HG03066 (cell line): ENCODE data around the gene ZCWPW1.

Experiments used
- ATAC-seq: cut with Tn5 transposase; IDR thresholded peaks from one replicate; pipeline ENCODE4 v1.9.1; 2021; ENCODE audit warnings: low read depth; ENCODE audit not compliant: unreplicated experiment

The ZCWPW1 gene, protein sequence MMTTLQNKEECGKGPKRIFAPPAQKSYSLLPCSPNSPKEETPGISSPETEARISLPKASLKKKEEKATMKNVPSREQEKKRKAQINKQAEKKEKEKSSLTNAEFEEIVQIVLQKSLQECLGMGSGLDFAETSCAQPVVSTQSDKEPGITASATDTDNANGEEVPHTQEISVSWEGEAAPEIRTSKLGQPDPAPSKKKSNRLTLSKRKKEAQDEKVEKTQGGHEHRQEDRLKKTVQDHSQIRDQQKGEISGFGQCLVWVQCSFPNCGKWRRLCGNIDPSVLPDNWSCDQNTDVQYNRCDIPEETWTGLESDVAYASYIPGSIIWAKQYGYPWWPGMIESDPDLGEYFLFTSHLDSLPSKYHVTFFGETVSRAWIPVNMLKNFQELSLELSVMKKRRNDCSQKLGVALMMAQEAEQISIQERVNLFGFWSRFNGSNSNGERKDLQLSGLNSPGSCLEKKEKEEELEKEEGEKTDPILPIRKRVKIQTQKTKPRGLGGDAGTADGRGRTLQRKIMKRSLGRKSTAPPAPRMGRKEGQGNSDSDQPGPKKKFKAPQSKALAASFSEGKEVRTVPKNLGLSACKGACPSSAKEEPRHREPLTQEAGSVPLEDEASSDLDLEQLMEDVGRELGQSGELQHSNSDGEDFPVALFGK

DNA sequence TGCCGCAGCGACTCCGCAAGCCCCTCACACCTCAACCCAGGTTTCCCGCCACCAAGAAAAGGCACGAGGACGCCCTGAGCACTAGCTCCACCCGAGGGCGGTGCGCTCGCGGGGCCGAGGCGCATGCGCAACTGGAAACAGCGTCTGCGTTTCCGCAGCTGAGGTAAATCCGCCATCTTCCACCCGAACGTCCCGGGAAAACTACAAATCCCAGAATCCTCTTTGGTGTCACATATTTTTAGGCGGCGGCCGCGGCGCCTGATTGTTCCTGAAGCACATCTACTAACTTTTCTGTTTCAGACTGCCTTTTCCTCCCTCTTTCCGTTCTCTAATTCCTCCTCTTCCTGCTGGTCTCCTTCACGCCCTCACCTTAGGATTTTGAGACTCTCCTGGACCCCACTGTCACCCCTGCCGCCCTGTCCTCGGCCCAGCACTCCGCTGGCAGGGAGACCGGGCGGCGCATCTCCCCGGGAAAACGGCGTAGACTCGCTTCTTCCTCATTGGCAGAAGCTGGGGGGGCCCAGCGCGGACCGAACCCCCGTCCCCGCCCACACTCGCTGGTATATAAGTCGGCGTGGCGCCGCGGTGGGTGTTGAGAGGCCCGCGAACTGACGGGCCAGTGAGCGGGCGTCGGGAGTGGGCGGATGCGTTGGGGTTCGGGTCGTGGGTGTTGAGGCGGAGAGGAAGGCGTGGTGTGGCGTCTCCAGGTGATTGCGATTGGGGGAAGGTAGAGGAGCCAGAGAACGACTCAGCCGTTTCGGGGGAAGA is at the start of gene ZCWPW1:
ZCWPW1 (minus strand) TSS at position 505 of the 768 bp plus-strand sequence. CDS start 8,054 bp downstream, outside the sequence.
- peak; percentile 43 for ATAC-seq

DNA sequence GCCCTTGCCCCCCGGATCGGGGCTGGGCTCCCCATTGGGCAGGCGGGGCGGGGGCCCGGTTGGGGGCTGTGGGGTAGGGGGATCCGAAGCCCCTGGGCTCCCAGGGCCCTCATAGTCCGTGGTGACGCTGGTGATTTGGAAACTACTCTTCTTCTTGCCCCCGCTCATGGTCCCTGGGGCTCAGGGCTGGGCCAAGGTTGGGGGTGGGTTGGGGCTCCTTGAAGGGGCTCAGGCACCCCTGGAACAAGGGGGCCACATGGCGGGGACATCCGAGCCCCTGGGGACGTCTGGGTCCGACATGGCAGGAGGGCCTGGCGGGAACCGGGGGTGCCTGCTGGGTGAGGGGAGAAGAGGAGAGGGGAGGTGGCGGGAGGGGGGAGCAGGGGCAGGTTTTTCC is 49.4 kb upstream of the ZCWPW1 start:
- ATAC-seq, result no peak

DNA sequence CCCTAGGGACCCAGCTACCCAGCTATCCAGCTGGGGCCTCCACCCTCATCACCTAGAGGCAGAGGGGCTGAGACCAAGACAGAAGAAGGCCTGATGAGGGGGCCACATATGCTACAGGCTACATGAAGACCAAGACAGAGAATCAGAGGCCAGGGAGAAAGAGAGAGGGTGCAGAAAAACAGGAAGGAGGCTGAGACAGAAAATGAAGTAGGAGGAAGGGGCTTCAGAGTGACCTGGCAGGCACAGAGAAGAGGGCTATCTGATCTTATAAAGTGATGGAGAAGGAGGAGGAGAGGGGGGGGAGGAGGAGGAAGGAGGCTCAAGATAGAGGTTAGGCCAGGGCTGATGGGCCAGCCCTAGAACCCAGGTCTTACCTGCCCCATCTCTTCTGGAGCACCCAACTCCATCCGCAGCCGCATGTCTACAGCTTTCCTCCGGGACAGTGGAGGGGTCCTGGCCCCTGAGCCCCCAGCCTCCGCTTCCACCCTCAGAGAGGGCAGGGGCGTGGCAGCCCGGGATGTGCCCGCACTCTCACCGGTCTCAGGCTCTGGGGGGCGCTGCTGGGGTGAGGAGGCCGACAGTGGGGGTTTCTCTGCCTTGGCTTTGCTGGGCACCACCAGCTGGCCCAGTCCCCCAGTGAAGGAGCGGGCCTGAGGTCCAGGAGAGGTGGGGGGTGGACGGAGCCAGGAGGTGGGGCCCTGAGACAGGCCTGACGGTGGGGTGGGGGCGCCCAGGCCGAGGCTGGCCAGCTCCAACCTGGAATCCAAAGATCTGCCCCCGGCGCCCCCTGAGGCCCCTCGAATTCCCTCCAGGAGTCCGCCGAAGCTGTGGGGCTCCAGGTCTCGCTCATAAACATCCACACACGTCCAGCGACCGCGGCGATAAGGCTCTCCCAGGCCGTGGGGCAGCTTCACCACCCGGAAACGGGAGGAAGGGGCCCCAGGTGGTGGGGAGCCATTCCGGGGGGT is 48.7 kb upstream of the ZCWPW1 start:
- ATAC-seq, result no peak

DNA sequence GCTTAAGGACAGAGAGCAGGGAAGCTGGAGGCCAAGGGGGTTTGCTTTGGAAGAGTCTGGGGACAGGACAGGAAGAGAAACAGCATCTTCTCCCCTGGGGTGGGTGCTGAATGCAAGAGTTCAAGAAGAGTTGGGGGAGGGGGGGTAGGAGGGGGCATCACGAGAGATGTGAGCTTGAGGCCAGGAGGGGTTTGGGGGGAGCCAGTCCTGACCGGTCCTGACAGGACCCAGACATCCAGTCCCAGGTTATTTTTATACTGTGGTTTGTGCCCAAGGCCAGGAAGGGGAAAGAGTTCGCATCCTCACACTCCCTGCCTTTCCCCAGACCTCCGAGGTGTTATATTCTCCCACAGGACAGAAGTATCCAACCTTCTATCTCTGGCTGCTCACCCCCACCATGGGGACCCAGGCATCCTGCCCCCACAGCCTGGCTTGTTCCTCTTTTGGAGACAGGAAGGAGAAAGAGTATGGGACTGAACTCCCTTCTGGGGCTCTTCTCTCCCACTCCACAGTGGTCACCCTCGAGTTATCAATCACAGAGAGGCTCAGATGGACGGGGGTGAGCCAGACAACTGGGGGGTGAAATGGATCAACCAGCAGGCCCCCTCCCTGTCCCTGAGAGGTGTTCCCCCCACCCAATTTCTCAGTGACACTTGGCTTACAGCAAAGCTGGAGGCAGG is 47.7 kb upstream of the ZCWPW1 start:
- ATAC-seq, result no peak

DNA sequence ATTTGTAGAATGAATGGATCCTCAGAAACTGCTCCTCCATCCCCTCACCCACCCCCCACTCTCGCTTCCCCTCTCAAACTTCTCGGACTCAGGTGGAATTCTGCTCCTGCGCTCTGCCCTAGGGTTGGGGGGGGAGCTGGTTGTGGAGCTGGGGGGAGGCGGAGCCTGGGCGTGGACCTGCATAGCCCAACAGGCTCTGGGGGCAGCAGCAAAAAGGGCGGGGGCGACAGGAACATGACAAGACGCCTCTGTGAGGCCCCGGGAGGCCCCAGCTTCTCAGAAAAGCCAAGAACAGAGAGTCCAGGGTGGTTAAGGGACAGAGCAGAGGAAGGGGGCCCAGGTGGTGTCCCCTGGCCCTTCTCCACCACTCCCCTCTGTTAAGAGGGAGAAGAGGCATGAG is 47.0 kb upstream of the ZCWPW1 start:
- ATAC-seq, result no peak

DNA sequence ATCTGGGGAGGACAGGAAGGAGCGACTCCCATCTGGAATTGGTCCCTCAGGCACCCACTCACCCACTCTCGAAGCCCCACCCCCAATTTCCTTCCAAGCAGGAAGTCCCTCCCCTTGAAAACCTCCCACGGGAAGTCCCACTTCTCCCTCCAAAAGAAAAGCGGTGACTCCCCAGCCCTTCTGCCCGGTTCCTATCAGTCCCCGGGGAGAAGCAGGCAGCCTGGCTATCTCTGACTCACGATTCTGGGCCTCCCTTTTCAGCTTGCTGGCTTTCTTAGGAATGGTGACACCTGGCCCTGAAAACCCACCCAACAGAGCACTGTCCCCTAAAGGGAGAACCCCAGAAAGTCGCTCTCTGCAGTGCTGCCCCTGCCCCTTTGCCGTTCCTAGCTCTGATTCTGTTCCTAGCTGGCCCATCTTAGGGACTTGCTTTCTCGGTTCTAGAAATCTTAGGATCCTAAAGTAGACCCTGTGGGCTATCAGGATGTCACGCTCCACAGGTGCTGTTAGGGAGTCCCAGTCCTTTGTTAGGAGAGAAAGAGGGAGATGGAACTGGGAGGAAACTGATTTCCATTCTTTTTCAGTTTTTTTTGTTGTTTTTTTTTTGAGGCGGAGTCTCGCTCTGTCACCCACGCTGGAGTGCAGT is 44.5 kb upstream of the ZCWPW1 start:
- ATAC-seq, result no peak

DNA sequence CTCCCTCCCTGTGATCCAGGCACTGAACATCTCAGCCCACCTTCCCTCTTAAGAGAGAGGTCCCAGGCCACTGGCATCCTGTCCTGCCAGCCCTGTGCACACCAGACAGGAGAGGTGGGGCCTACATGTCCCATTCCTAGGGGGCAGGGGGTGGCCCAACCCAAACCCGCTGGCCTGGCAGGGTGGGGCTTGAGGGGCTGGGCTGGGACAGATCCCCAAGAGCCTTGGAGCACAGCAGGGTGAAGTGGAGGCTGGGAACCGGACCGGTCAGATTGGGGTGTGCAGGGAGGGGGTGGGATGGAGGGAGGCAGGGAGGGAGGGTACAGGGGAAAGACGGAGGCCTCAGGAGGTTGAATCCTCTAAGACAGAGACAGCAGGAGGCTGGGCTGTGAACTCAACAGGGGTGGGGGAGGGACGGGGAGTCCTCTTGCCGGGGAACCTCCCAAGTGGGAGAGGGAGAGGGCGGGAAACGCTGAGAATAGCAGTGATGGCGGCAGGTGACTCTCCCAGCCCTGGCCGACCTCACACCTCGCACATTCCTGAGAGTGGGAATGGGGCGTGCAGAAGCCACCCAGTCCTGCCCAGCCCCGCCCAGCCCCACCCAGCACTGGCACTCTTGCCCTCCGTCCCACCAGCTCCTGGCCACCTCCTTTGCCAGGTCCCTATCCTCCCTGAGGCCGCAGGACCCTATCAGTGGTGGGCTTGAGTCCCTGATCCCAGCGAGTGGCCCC is 43.8 kb upstream of the ZCWPW1 start:
- ATAC-seq, result no peak

DNA sequence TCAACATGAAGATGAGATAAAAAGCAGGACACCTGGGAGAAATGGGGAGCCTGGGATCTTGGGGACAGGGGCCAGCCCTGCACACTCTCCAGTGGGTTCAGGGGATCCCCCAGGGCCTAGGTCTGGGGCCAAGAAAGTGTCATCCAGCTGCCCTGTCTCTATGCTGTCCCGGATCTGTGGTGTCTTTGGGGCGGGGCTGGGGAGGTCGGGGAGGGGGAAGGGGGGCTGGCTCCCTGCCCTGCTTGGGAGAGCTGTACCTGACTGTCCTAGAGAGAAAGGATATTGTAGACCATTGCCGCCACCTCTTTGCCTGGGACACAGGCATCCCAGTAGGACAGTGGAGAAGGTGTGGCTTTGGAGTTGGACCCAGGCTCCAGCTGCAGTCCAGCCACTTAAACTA is 42.5 kb upstream of the ZCWPW1 start:
- ATAC-seq, result no peak

DNA sequence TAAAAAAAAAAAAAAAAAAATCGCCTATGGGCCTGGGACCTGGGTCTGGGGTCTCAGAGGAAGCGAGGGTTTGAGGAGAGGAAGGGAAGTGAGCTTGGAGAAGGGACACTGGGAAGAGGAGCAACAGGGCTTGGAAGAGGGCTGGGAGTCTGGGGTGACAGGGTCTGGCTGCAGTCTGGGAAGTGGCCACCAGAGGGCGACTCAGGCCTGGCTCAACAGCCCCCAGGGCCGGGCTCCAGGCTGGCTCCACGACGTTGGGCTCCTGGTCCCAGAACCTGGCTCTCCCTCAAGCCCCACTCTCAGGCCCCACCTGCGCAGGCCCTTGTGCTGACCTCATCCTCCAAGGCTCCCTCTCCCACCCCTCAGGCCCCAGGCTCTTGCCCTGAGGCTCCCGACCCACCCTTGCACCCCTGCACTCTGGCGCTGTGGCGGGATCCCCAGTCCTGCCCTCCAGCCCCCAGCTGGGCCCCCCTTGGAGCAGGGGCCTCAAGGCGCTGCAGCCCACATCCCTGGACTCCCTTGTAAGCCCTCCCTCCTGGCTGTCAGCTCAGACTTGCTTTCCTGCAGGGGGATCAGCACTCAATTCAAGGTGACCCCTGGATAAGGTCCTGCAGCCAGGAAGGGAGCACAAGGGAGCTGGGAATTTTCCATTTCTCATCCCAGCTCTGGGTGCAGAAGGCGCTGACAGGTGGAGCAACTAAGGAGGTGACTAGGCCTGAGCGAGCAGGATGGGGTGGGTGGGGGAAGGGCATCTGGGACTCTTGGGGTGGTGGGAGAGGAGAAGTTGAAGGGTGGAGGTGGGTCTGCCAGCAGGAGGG is 40.9 kb upstream of the ZCWPW1 start:
- no peak for ATAC-seq

DNA sequence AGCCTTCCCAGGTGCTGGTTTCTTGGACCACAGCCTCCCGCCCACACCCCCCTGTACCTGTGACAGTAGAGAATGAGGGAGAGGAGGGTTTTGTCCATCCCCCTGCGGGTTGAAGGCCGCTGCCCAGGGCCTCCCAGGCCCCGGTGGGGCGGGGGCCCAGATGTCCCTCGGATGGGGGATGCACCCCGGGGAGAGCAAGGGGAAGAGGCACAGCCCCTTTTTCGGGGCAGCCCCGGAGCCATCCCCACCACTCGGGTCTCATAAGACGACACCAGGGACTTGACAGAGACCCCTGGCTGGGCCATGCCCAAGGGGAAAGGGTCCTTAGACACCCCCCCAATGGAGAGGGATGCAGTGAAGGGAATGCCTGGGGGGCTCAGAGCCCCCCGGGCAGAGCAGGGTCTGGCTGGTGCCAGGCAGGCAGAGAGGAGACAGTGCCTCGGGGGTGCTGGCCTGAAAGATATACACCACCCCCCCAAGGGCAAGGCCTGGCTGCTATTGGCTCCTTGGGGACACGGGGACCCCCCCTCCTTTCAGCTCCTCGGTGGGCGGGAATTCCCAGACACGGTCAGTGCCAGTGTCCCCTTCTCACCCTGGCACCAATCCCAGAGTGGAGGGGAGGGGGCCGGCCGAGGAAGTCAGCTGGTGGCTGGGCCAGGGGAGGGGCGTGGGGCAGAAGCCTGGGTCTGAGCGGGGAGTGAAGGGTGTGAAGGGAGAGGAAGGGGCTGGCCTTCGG is 39.3 kb upstream of the ZCWPW1 start:
- no peak for ATAC-seq

DNA sequence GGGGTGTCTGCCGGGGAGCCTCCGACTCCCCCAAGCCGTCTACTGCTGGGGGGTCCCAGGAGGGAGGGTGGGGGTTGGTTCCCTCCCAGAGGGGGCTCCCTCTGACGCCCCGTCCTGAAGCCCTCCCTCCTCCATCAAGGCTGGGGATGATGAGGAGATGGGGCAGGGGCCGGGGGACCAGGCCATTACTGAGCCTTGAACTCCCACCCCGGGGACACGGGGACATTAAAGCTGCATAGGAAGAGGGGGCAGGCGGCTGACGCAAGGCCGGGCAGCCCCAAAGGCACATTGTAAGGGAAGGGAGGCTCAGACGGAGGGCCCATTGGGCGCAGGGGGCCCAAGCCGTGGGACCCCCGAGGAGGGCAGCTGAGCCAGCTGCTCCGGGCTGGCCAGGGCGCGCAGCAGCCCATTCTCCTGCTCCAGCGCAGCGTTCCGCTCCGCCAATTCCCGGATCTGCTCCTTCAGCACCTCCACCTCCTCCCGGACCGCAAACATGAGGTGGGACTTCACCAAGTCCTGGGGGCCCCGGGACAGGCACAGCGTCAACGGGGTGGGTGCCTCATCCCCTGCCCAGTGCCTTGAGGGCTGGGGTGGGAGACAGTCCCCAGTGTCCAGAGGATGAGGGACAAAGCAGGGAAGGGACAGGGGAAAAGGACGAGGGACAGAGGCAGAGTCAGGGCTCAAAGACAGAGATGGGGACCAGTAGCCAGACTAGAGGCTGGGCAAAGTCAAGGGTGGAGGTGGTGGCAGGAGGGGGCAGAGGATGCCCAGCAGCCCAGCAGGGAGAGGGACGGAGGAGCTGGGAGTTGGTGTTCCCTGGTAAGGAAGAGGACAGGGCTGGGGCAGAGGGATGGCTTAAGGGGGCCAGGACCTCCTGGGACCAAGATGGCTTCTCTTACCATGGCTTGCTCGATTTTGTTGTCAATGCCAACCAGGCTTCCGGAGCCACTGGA is 38.4 kb upstream of the ZCWPW1 start:
- ATAC-seq, result no peak

DNA sequence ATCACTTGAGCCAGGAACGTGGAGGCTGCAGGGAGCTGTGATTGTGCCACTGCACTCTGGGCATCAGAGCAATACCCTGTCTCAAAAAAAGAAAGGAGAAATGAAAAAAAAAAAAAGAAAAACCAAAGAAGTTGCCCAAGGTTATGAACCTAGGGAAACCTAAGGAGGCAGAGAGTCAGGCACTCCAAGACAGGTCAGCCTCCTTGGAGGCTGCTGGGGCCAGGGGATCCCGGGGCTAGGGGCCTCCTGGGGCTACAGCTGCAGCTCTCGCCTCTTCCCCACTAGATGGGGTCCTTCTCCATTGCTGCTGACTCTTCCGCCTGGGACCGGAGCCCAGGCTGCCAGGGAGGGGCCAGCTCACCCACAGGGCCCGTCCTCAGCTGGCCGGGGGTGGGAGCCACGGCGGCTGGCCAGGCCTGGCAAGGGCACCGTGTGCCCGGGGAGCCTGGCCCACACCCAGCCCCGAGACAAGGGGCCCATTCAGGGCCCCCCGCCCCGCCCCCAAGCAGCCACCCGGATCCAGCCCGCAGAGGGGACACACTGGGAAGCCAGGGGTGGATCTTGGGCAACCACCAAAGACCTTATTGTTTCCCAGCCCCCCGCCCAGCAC is 37.3 kb upstream of the ZCWPW1 start:
- no peak for ATAC-seq

DNA sequence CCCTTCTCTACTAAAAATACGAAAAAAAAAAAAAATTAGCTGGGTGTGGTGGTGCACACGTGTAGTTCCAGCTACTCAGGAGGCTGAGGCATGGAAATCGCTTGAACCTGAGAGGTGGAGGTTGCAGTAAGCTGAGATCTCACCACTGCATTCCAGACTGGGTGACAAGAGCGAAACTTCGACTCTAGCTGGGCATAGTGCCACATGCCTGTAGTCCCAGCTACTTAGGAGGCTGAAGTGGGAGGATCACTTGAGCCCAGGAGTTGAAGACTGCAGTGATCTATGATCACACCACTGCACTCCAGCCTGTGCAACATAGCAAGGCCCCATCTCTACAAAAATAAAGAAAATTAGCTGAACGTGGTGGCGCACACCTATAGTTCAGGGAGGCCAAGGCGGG is 36.8 kb upstream of the ZCWPW1 start:
- ATAC-seq, result no peak

DNA sequence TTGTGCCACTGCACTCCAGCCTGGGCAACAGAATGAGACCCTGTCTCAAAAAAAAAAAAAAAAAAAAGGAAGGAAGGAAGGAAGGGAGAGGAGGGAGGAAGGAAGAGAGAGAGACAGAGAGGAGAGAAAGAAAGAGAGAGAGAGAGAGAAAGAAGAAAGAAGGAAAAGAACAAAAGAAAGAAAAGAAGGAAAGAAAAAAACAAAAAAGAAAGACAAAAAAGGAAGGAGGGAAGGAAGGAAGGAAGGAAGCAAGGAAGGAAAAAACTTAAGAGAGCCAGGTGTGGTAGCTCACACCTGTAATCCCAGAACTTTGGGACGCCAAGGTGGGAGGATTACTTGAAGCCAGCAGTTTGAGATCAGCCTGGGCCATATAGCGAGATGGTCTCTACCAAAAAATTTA is 36.3 kb upstream of the ZCWPW1 start:
- ATAC-seq, result no peak

DNA sequence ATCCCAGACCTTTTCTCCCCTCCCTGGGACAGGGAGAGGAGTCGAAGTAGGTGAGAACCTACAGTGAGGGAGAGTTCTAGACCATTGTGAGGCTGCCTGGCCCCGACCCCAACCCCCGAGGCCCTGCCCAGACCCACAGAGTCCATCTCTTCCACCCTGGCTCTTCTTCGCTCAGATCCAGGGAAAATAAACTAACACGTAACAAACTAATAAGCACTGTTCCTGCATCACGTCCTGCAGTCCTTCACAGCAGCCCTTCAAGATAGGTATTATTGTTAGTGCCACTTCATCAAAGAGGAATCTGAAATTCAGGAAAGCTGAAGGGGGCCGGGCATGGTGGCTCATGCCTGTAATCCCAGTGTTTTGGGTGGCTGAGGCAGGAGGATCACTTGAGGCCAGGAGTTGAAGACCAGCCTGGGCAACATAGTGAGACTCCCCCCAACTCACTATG is 35.7 kb upstream of the ZCWPW1 start, which contains the start of gene SPACDR:
SPACDR (minus strand) TSS at position 51 of the 451 bp plus-strand sequence. CDS start 235 bp downstream, outside the sequence.
- ATAC-seq, result no peak
